Mesendoderm (in vitro differentiated cells): Measurements from ENCODE around the gene ANO5.
"Not testable (repeated sequence)": the region's sequence is repeated elsewhere in the genome, so short reads cannot be mapped to it uniquely, and the experiment has no call there.

Source experiments
- DNase-seq: peaks from one replicate; pipeline ENCODE4 v3.0.0; 2013
- H2AK5ac ChIP-seq: 2 replicates; pipeline ENCODE4 v1.6.1; 2013; ENCODE audit warnings: low read length, inconsistent platforms
- H2BK120ac ChIP-seq: 2 replicates; pipeline ENCODE4 v1.6.1; 2013; ENCODE audit warnings: low read depth, mild to moderate bottlenecking, low read length, moderate library complexity, mixed read lengths
- H2BK15ac ChIP-seq: replicated peaks from 2 replicates; pipeline ENCODE4 v1.6.1; 2013; ENCODE audit warnings: low read depth, mild to moderate bottlenecking, moderate library complexity
- H2BK5ac ChIP-seq: 2 replicates; pipeline ENCODE4 v1.6.1; 2013; ENCODE audit warnings: low read length, inconsistent platforms
- H3K18ac ChIP-seq: 2 replicates; pipeline ENCODE4 v1.6.1; 2013; ENCODE audit warnings: mild to moderate bottlenecking, low read length, mixed read lengths
- H3K23ac ChIP-seq: one replicate; pipeline ENCODE4 v1.6.1; 2013; ENCODE audit warnings: low read length
- H3K27ac ChIP-seq: 2 replicates; pipeline ENCODE4 v1.5.1; 2013; ENCODE audit warnings: low read depth, mild to moderate bottlenecking, inconsistent platforms, low read length, moderate library complexity
- H3K27me3 ChIP-seq: 2 replicates; pipeline ENCODE4 v1.6.1; 2013; ENCODE audit warnings: low read length, control low read depth, mild to moderate bottlenecking, inconsistent platforms; ENCODE audit not compliant: insufficient read depth, poor library complexity
- H3K36me3 ChIP-seq: 2 replicates; pipeline ENCODE4 v1.6.1; 2013; ENCODE audit warnings: low read length, inconsistent platforms; ENCODE audit not compliant: control insufficient read depth, insufficient read depth
- H3K4ac ChIP-seq: one replicate; pipeline ENCODE4 v1.6.1; 2013; ENCODE audit warnings: low read depth, mild to moderate bottlenecking, low read length, moderate library complexity
- H3K4me1 ChIP-seq: 2 replicates; pipeline ENCODE4 v1.6.1; 2013; ENCODE audit warnings: low read depth, low read length, inconsistent platforms; ENCODE audit not compliant: control insufficient read depth
- H3K4me2 ChIP-seq: 2 replicates; pipeline ENCODE4 v1.6.1; 2013; ENCODE audit warnings: low read length
- H3K4me3 ChIP-seq: 2 replicates; pipeline ENCODE4 v1.5.1; 2013; ENCODE audit warnings: mild to moderate bottlenecking, low read length
- H3K56ac ChIP-seq: one replicate; pipeline ENCODE4 v1.6.1; 2013; ENCODE audit warnings: low read length
- H3K79me1 ChIP-seq: 2 replicates; pipeline ENCODE4 v1.6.1; 2013; ENCODE audit warnings: low read length, inconsistent platforms
- H3K79me2 ChIP-seq: 2 replicates; pipeline ENCODE4 v1.6.1; 2013; ENCODE audit warnings: mild to moderate bottlenecking, low read length; ENCODE audit not compliant: control insufficient read depth, insufficient read depth
- H3K9ac ChIP-seq: 2 replicates; pipeline ENCODE4 v1.6.1; 2013; ENCODE audit warnings: low read length, inconsistent platforms
- H4K5ac ChIP-seq: one replicate; pipeline ENCODE4 v1.6.1; 2013; ENCODE audit warnings: low read length
- H4K8ac ChIP-seq: one replicate; pipeline ENCODE4 v1.6.1; 2013; ENCODE audit warnings: low read depth, mild to moderate bottlenecking, control low read depth, low read length, moderate library complexity
- WGBS: extraction: QIAGEN DNeasy Blood & Tissue Kit; methylation state at CpG from one replicate; pipeline ENCODE4 v1.1.7; 2013; ENCODE audit warnings: low lambda C conversion rate, missing lambda C conversion rate; ENCODE audit not compliant: insufficient coverage; ENCODE audit errors: extremely low coverage; 5-methylcytosine and 5-hydroxymethylcytosine counted together

Gene ANO5

GRCh38 chr11:22246992-22247391, 54.1 kb downstream of the ANO5 start:
- H3K23ac ChIP-seq, result no peak overlapping the region
- no peaks in the 10 kb centered on the region for H3K79me2 ChIP-seq
- no peak overlapping the region for H2AK5ac ChIP-seq
- no peaks in the 10 kb centered on the region for H3K79me1 ChIP-seq
- no peak overlapping the region for H2BK15ac ChIP-seq
- no peak overlapping the region for H3K4ac ChIP-seq
- no peak overlapping the region for H4K5ac ChIP-seq
- H3K36me3 ChIP-seq, result no peaks in the 10 kb centered on the region
- no peak overlapping the region for H2BK5ac ChIP-seq
- no peak overlapping the region for H3K4me2 ChIP-seq
- no peak overlapping the region for H3K4me3 ChIP-seq
- H3K18ac ChIP-seq, result no peak overlapping the region
- H3K4me1 ChIP-seq, result no peaks in the 10 kb centered on the region
- H3K27ac ChIP-seq, result no peak overlapping the region
- no peak overlapping the region for H3K56ac ChIP-seq
- DNase-seq, result no peak
- no CpG with 5 or more reads among the region's 1 CpG for WGBS
- no peak overlapping the region for H2BK120ac ChIP-seq
- no peak overlapping the region for H3K9ac ChIP-seq
- H3K27me3 ChIP-seq, result no peaks in the 10 kb centered on the region
- no peak overlapping the region for H4K8ac ChIP-seq

GRCh38 chr11:22249871-22250270, 57.0 kb downstream of the ANO5 start:
- WGBS, result 100% methylated on average over 1 of the region's 1 CpG
- Histone ChIP-seq H3K27ac (no peak overlapping the region), H3K79me1 (no peaks in the 10 kb centered on the region), H3K27me3 (no peaks in the 10 kb centered on the region), H2AK5ac (no peak overlapping the region), H3K56ac (no peak overlapping the region), H3K4me2 (no peak overlapping the region), H2BK5ac (no peak overlapping the region), H3K4me3 (no peak overlapping the region), H2BK120ac (no peak overlapping the region), H3K18ac (no peak overlapping the region), H4K8ac (no peak overlapping the region), H3K23ac (no peak overlapping the region), H4K5ac (no peak overlapping the region), H3K79me2 (no peaks in the 10 kb centered on the region), H3K4me1 (no peaks in the 10 kb centered on the region), H3K9ac (no peak overlapping the region), H2BK15ac (no peak overlapping the region), H3K4ac (no peak overlapping the region), H3K36me3 (no peaks in the 10 kb centered on the region)
- DNase-seq, result no peak

GRCh38 chr11:22256876-22257275, 64.0 kb downstream of the ANO5 start:
- H3K36me3 ChIP-seq, result no peaks in the 10 kb centered on the region
- DNase-seq, result no peak
- H3K56ac ChIP-seq, result no peak overlapping the region
- H3K4me1 ChIP-seq, result no peaks in the 10 kb centered on the region
- no peak overlapping the region for H3K27ac ChIP-seq
- no CpG with 5 or more reads among the region's 1 CpG for WGBS
- no peaks in the 10 kb centered on the region for H3K27me3 ChIP-seq
- no peak overlapping the region for H2BK15ac ChIP-seq
- no peak overlapping the region for H3K9ac ChIP-seq
- no peak overlapping the region for H2AK5ac ChIP-seq
- no peak overlapping the region for H2BK120ac ChIP-seq
- no peak overlapping the region for H3K23ac ChIP-seq
- H2BK5ac ChIP-seq, result no peak overlapping the region
- no peak overlapping the region for H4K8ac ChIP-seq
- H3K79me1 ChIP-seq, result no peaks in the 10 kb centered on the region
- H3K18ac ChIP-seq, result no peak overlapping the region
- no peak overlapping the region for H3K4ac ChIP-seq
- H4K5ac ChIP-seq, result no peak overlapping the region
- H3K4me2 ChIP-seq, result no peak overlapping the region
- H3K79me2 ChIP-seq, result no peaks in the 10 kb centered on the region
- no peak overlapping the region for H3K4me3 ChIP-seq

GRCh38 chr11:22263613-22264012, 70.7 kb downstream of the ANO5 start:
- Histone ChIP-seq H3K56ac (no peak overlapping the region), H3K9ac (no peak overlapping the region), H3K36me3 (no peaks in the 10 kb centered on the region), H3K18ac (no peak overlapping the region), H3K4me2 (no peak overlapping the region), H3K27me3 (no peaks in the 10 kb centered on the region), H3K4me1 (no peaks in the 10 kb centered on the region), H2BK15ac (no peak overlapping the region), H2BK5ac (no peak overlapping the region), H4K8ac (no peak overlapping the region), H2AK5ac (no peak overlapping the region), H4K5ac (no peak overlapping the region), H3K79me2 (no peaks in the 10 kb centered on the region), H2BK120ac (no peak overlapping the region), H3K23ac (no peak overlapping the region), H3K4me3 (no peak overlapping the region), H3K27ac (no peak overlapping the region), H3K79me1 (no peaks in the 10 kb centered on the region), H3K4ac (no peak overlapping the region)
- no CpG with 5 or more reads among the region's 2 CpGs for WGBS
- DNase-seq, result no peak

- H3K27ac ChIP-seq, H3K79me1 ChIP-seq, H3K23ac ChIP-seq, H3K27me3 ChIP-seq, H3K79me2 ChIP-seq, H3K4ac ChIP-seq, H2BK5ac ChIP-seq, H3K9ac ChIP-seq, H3K56ac ChIP-seq, H3K4me2 ChIP-seq, H3K36me3 ChIP-seq, DNase-seq, H2AK5ac ChIP-seq, H3K4me3 ChIP-seq, H2BK120ac ChIP-seq, H3K18ac ChIP-seq, H4K5ac ChIP-seq, H2BK15ac ChIP-seq, H3K4me1 ChIP-seq, H4K8ac ChIP-seq: not testable (repeated sequence)
- WGBS, result no CpG with 5 or more reads among the region's 1 CpG
Observed at GRCh38 chr11:22268983-22269624, 76.2 kb downstream of the ANO5 start.

- no peak overlapping the region for H3K4me2 ChIP-seq
- H2BK15ac ChIP-seq, result no peak overlapping the region
- H2AK5ac ChIP-seq, result no peak overlapping the region
- no peaks in the 10 kb centered on the region for H3K4me1 ChIP-seq
- no peak overlapping the region for H3K9ac ChIP-seq
- H2BK5ac ChIP-seq, result no peak overlapping the region
- no peak overlapping the region for H4K5ac ChIP-seq
- H2BK120ac ChIP-seq, result no peak overlapping the region
- no peak overlapping the region for H3K4me3 ChIP-seq
- H3K79me1 ChIP-seq, result no peaks in the 10 kb centered on the region
- no peak overlapping the region for H3K23ac ChIP-seq
- H3K18ac ChIP-seq, result no peak overlapping the region
- H4K8ac ChIP-seq, result no peak overlapping the region
- H3K79me2 ChIP-seq, result no peaks in the 10 kb centered on the region
- no CpG with 5 or more reads among the region's 1 CpG for WGBS
- no peak for DNase-seq
- H3K27me3 ChIP-seq, result no peaks in the 10 kb centered on the region
- H3K36me3 ChIP-seq, result no peaks in the 10 kb centered on the region
- H3K4ac ChIP-seq, result no peak overlapping the region
- H3K56ac ChIP-seq, result no peak overlapping the region
- no peak overlapping the region for H3K27ac ChIP-seq
Observed at GRCh38 chr11:22273781-22274180, 80.9 kb downstream of the ANO5 start.
